Measurements from ENCODE around the gene OLFML3.
"Not testable (repeated sequence)": the region's sequence is repeated elsewhere in the genome, so short reads cannot be mapped to it uniquely, and the experiment has no call there.

Gene OLFML3

DNA sequence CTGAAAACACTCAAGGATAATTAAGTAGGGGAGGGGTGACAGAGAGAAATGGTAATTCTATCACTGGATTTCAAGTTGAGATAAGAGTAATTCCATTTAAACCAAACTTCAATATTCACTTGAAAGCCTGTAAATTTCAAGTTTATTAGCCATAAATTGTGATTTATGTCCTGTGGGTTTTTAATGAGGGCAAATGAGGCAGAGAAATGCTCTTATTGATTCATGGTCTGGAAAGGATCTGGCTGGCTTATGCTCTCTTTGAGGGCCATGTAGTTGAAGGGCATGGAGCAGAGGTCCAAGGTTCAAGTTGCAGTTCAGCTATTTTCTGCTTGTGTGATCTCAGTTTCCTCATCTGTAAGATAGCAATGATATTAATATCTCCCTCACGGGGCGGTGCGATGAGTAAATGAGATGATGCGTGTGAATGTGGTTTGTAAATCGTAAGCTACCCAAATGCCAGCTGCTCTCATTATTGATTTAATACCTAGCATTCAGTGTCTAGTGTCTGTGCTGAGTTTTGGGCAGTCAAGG is 12.3 kb downstream of the OLFML3 start:
- DNase-seq (ENCODE audit: low spot score), result no peak

DNA sequence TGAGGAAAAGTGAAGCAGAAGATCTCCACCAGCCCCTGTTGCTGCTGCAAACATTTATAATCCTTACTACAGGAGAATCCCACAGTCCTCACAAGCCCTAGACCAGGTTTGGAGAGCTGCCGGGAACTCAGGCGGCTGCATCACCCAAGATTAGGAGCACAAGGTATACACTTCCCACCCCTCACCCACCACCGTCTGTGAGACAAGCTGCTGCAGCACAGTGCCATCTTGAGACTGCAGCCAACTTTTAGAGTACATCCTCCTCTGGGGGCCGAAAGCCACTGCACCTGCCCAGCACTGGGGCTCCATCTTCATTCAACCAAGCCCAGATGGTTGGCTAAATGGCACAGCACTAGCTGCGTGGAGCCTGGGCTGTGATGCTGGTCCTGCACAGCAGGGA is 13.8 kb downstream of the OLFML3 start:
- no peak for DNase-seq (ENCODE audit: low spot score)

- no peak for DNase-seq (ENCODE audit: low spot score)
These were observed 14.5 kb downstream of the OLFML3 start for GRCh38 chr1:113993766-113994165.

GRCh38 chr1:113995382-113995781 is 16.1 kb downstream of the OLFML3 start:
- no peak for DNase-seq (ENCODE audit: low spot score)

GRCh38 chr1:113998361-113998760 is 19.1 kb downstream of the OLFML3 start:
- no peak for DNase-seq (ENCODE audit: low spot score)

GRCh38 chr1:113999233-113999632 is 20.0 kb downstream of the OLFML3 start:
- no peak for DNase-seq (ENCODE audit: low spot score)

GRCh38 chr1:113999799-114000198 is 20.5 kb downstream of the OLFML3 start:
- DNase-seq (ENCODE audit: low spot score), result no peak

DNA sequence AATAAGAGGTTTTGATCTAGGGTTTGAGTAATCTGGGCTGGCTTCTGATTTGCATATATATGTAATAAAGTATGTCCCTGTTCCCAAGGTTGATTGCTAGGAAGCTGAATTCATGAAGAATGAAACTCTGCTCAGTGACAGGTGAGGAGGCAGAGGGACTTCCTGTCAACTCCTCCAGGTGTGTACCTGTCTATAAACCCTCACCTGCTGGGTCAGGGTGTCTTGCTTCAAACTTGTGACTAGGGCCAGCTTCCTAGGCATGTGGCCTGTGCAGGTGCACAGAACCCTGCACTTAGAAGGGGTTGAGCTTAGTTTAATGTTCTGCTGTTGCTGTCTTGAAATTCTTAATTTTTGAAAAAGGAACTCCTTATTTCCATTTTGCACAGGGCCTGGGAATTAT is 21.1 kb downstream of the OLFML3 start:
- DNase-seq (ENCODE audit: low spot score), result no peak

- DNase-seq (ENCODE audit: low spot score), result no peak
These were observed 23.4 kb downstream of the OLFML3 start for GRCh38 chr1:114002492-114003239.

GRCh38 chr1:114003431-114003830 is 24.2 kb downstream of the OLFML3 start:
- DNase-seq (ENCODE audit: low spot score), result no peak

DNA sequence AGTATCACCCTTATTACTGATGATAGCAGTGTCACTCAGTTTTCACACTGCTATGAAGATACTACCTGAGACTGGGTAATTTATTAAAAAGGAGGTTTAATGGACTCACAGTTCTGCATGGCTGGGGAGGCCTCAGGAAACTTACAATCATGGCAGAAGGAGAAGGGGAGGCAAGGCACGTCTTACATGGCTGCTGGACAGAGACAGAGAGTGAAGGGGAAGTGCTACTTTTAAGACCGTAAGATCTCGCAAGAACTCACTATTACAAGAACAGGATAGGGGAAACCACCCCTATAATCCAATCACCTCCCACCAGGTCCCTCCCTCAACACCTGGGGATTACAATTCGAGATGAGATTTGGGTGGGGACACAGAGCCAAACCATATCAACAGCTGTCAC is 27.6 kb downstream of the OLFML3 start:
- not testable (repeated sequence) for DNase-seq (ENCODE audit: low spot score)

- no peak for DNase-seq (ENCODE audit: low spot score)
These were observed 29.2 kb downstream of the OLFML3 start for GRCh38 chr1:114008480-114008941.

DNA sequence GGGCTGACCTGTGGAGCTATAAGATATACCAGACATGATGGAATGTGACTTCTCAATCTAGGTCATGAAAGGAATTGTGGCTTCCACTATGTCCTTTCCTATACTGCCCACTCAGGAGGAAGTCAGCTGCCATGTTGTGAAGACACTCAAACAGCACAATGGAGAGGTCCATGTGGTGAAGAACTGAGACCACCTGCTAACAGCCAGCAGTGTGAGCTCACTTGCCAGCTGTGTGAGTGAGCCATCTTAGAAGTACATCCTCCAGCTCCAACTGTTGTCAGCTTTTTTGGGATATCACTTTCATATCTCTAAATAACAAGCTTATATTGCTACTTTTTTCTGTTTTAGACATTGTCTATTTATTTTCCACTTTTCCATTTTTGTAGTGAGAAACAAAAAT is 29.7 kb downstream of the OLFML3 start:
- no peak for DNase-seq (ENCODE audit: low spot score)

DNA sequence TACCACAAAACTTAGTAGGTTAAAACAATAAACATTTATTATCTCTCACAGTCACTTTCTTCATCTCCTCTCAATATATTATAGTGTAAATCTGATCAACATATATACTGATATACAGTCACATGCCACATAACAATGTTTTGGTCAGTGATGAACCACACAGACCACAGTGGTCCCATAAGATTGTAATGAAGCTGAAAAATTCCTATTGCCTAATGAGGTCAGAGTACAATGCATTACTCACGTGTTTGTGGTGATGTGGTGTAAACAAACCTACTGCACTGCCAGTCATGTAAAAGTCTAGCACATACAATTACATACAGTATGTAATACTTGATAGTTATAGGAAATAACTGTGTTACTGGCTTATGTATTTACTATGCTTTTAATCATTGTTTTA is 30.1 kb downstream of the OLFML3 start:
- DNase-seq (ENCODE audit: low spot score), result no peak

DNA sequence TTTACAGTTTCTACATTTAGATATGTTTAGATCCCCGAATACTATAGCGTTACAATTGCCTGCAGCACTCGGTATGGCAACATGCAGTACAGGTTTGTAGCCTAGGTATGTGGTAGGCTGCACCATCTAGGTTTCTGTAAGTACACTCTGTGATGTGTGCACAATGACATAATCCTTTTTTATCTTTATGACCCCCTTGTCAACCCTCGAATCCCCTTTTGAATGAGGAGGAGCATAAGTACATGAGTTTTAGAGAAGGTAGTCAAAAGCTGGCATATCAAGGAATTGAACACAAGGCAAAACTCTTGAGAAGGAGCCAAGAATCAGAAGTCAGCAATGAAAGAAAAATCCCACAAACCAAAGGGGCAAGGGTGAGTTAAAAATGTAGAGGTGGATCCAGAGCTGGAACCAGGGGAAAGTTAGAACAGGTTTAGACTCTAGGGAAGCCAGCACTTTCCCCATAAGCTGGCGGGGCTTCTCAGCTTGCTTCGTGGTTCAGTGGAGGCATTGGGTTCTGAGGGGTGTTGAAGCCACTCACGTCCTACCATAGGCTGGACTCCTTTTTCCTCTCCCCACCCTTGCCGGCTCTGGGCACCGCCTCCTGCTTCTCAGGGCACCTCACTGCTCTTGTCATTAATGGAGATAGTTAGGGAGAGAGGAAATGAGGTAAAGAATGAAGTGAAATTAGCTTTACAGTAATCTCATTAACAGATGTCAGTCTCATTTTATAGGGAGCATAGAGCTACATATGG is 31.3 kb downstream of the OLFML3 start:
- DNase-seq (ENCODE audit: low spot score), result no peak

DNA sequence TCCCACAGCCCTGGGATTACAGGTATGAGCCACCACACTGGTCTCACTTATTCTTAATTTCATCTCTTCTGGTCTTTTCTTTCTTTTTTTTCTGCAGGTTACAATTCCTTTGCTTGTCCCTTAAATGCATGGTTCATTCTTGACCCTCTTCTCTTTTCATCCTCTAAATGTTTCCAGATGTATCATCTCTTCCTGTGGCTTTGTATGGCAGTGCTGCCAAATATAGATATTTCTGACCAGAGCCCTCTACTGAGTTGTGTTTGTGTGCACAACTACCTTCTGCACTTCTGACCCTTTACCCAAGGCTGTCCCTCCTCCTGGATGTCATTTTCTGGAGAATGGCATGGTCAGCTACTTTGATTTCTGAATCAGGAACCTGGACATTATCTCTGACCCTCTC is 32.5 kb downstream of the OLFML3 start:
- no peak for DNase-seq (ENCODE audit: low spot score)

DNA sequence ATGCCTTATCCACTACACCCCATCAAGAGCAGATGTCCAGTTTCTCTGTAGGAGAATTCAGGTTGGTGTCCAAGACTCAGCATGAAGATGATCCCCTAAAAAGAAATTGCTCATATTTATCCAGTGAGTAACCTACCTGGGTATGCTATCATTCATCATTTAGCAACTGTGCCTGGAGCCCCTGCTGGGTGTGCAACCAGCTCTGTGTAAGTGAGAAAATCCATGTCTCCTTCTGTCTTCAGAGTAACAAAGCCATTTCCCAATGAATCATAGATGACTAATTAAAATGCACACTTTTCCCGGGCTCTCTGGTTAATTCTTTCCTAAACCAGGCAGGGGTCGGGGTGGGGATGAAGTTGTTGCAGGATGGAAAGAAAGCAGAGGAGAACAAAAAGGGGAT is 35.8 kb downstream of the OLFML3 start:
- DNase-seq (ENCODE audit: low spot score), result no peak

- DNase-seq (ENCODE audit: low spot score), result not testable (repeated sequence)
These were observed 40.5 kb downstream of the OLFML3 start for GRCh38 chr1:114019724-114020123.

DNA sequence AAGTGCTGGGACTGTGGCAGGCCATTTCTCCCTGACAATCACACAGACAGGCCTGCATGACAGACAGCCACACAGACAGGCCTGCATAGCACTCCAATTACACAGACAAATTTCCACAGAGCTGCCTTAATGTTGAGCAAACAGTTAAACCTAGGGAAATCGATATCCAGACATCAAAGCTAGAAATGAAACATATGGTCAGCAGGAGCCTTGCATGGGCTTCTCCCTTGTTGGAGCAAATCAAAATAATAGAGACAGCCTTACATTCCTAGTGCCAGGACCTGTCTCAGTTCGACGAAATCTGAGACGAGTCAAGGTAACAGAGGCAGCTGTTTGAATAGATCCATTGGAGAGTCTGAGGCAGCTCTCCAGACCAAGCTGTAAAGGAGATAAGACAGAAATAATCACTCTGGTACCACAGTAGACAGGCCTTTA is 42.4 kb downstream of the OLFML3 start:
- DNase-seq (ENCODE audit: low spot score), result no peak

- no peak for DNase-seq (ENCODE audit: low spot score)
These were observed 43.6 kb downstream of the OLFML3 start for GRCh38 chr1:114022877-114023276.

DNA sequence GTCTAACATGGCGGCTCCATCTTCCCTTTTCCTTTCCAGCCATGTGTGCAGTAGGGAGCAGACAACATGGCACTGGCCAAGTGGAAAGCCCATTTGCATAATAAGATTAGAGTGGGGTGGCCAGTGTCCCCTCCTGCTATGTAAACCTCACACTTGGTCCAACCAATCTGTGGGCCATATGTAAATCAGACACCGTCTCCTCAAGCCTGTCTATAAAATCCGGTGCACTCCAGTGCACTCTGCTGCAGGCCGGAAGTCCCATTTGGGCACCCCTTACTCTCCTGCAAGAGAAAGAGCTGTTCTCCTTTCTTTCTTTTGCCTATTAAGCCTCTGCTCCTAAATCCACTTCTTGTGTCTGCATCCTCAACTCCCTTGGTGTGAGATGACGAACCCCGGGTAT is 44.1 kb downstream of the OLFML3 start:
- no peak for DNase-seq (ENCODE audit: low spot score)

DNA sequence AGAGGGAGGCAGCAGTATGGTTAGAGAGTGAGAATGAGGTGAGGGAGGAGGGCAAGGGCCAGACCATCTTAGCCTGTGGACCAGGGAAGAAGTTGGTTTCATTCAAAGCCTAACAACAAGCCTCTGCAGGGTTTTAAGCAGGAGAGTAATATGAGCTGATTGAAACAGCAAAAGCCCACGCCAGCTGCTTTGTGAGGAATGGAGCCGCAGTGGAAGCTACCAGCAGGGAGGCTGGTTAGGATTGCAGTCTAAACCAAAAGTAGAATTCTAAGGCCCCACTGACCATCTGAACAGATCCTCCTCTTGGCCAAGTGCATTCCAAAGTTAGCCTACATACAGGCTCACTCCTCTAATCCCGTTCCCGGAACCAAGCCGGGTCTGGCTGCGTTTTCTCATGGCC is 44.8 kb downstream of the OLFML3 start:
- no peak for DNase-seq (ENCODE audit: low spot score)

Data from globus pallidus (tissue), 1 donor.